HEK293 (cell line): ENCODE measurements around the gene FAM118A.

Experiments used
- CTCF ChIP-seq: fragments of 450-650 bp; formaldehyde crosslinking; IDR thresholded peaks from 2 replicates; pipeline ENCODE4 v1.5.1; 2016; ENCODE audit warnings: missing biosample characterization, missing genetic modification characterization
- KLF7 ChIP-seq: fragments of 450-650 bp; formaldehyde crosslinking; IDR thresholded peaks from 2 replicates; pipeline ENCODE4 v1.5.1; 2016; ENCODE audit warnings: missing biosample characterization, missing genetic modification characterization, borderline replicate concordance
- TCF7L2 ChIP-seq: IDR thresholded peaks from 2 replicates; pipeline ENCODE4 v1.6.1; 2011; ENCODE audit warnings: low read depth, mild to moderate bottlenecking, inconsistent platforms, low read length, moderate library complexity, borderline replicate concordance
- ZIC2 ChIP-seq: fragments of 450-650 bp; formaldehyde crosslinking; IDR thresholded peaks from 2 replicates; pipeline ENCODE4 v1.5.1; 2016; ENCODE audit warnings: missing biosample characterization, missing genetic modification characterization
- ZNF10 ChIP-seq: fragments of 450-650 bp; formaldehyde crosslinking; IDR thresholded peaks from 2 replicates; pipeline ENCODE4 v1.5.1; 2017; ENCODE audit warnings: missing biosample characterization, missing genetic modification characterization
- ZNF121 ChIP-seq: fragments of 450-650 bp; formaldehyde crosslinking; IDR thresholded peaks from 2 replicates; pipeline ENCODE4 v1.5.1; 2016; ENCODE audit warnings: missing biosample characterization, missing genetic modification characterization
- ZNF140 ChIP-seq: fragments of 450-650 bp; formaldehyde crosslinking; IDR thresholded peaks from 2 replicates; pipeline ENCODE4 v1.5.1; 2016; ENCODE audit warnings: missing biosample characterization, missing genetic modification characterization
- ZNF146 ChIP-seq: fragments of 450-650 bp; formaldehyde crosslinking; IDR thresholded peaks from 2 replicates; pipeline ENCODE4 v1.5.1; 2016; ENCODE audit warnings: missing biosample characterization, missing genetic modification characterization
- ZNF529 ChIP-seq: fragments of 450-650 bp; formaldehyde crosslinking; IDR thresholded peaks from 2 replicates; pipeline ENCODE4 v1.5.1; 2017; ENCODE audit warnings: missing genetic modification characterization, missing biosample characterization; ENCODE audit not compliant: insufficient replicate concordance
- ZNF555 ChIP-seq: fragments of 450-650 bp; formaldehyde crosslinking; conservative IDR thresholded peaks from 2 replicates; pipeline ENCODE4 v1.5.1; 2017; ENCODE audit warnings: missing biosample characterization, mild to moderate bottlenecking, missing genetic modification characterization, inconsistent platforms
- ZNF558 ChIP-seq: fragments of 450-650 bp; formaldehyde crosslinking; IDR thresholded peaks from 2 replicates; pipeline ENCODE4 v1.5.1; 2016; ENCODE audit warnings: missing biosample characterization, missing genetic modification characterization
- ZNF629 ChIP-seq: fragments of 450-650 bp; formaldehyde crosslinking; IDR thresholded peaks from 2 replicates; pipeline ENCODE4 v1.5.1; 2017; ENCODE audit warnings: missing biosample characterization, missing genetic modification characterization

GRCh38 chr22:45317551-45318167 is 7.9 kb downstream of the FAM118A start:
- TF ChIP-seq ZNF121 (tag by site-specific recombination), result no peak
- peak; percentile 76 for TF ChIP-seq CTCF (tag by site-specific recombination)
- TF ChIP-seq ZNF555 (tag by site-specific recombination), result no peak
- TF ChIP-seq KLF7, result no peak
- TF ChIP-seq ZNF146, result no peak
- peak; percentile 42; the same call in 1 of the 2 replicates for TF ChIP-seq ZIC2
- no peak for TF ChIP-seq ZNF558 (tag by site-specific recombination)
- TF ChIP-seq ZNF10, result no peak
- no peak for TF ChIP-seq TCF7L2
- no peak for TF ChIP-seq ZNF529 (tag by site-specific recombination)
- TF ChIP-seq ZNF140 (tag by site-specific recombination), result no peak
- TF ChIP-seq ZNF629 (tag by site-specific recombination), result no peak
